Activated CD8-positive, alpha-beta memory T cell treated with anti-CD3 and anti-CD28 coated beads for 24 hours (primary cell): ENCODE results near the gene GARIN5B.
"Not testable (repeated sequence)": the region's sequence is repeated elsewhere in the genome, so short reads cannot be mapped to it uniquely, and the experiment has no call there.

Source experiments
- DNase-seq: peaks from one replicate; pipeline ENCODE4 v3.0.0-alpha.2; 2020

Gene GARIN5B

DNA sequence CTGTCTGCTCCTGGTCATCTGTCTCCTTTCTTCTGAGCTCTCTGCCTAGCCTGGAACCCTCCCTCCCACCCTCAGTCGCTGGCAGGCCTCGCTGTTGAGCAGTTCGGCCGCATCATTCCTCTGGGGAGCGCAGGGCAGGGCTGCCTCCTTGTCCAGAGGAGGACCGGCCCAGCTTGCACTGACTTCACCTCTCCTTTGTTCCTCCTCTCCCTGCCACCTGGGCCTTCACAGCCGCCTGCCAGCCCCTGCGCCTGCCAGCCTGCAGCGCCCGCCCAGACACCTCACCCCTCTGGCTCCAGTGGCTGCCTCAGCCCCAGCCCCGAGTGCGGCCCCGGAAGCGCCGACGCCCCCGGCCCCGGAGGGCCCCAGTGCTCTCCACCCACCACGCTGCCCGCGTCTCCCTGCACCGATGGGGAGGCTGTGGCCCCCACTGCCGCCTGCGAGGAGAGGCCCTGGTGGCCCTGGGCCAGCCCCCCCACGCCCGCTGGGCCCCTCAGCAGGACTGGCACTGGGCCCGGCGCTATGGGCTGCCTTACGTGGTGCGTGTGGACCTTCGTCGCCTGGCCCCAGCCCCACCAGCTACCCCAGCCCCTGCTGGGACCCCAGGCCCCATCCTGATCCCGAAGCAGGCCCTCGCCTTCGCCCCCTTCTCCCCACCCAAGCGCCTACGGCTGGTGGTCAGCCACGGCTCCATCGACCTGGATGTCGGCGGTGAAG, 16.2 kb downstream of the GARIN5B start:
- DNase-seq, result no peak

- no peak for DNase-seq
Observed at GRCh38 chr19:55345818-55346724, 17.0 kb downstream of the GARIN5B start.

GRCh38 chr19:55345101-55345817, 17.8 kb downstream of the GARIN5B start:
- DNase-seq, result no peak

- DNase-seq, result no peak
Observed at GRCh38 chr19:55344444-55344843, 18.6 kb downstream of the GARIN5B start.

- DNase-seq, result no peak
Observed at GRCh38 chr19:55341595-55342531, 21.2 kb downstream of the GARIN5B start.

DNA sequence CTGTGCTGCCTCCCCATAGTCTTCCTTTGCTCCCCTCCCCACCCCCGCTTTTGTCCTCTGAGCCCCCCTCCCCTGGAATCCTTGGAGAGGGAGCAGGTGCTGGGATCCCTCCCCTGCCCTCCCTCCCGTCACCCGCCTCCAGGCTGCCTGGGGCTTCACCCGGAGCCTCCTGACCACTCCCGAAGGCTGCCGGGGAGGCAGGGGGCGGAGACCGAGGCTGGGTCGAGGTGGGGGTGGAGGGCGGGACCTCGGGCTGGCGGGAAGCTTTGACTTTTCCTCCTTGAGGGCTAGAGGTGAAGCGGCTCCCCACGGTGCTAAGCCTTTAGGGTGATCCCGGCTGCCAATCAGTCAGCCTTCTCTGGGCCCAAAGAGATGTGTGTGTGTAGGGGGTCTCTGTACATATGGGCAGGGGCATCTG, 21.9 kb downstream of the GARIN5B start:
- peak; percentile 79 for DNase-seq

GRCh38 chr19:55340784-55341147, 22.3 kb downstream of the GARIN5B start:
- DNase-seq, result no peak

- DNase-seq, result no peak
Observed at GRCh38 chr19:55339889-55340783, 22.9 kb downstream of the GARIN5B start.

- DNase-seq, result peak; percentile 100
Observed at GRCh38 chr19:55339105-55339888, 23.8 kb downstream of the GARIN5B start, which contains the start of gene KMT5C. Gene KMT5C (plus strand): TSS chr19:55339876. CDS start chr19:55341937, 2,061 bp downstream.

GRCh38 chr19:55336101-55336500, 27.0 kb downstream of the GARIN5B start:
- DNase-seq, result no peak

DNA sequence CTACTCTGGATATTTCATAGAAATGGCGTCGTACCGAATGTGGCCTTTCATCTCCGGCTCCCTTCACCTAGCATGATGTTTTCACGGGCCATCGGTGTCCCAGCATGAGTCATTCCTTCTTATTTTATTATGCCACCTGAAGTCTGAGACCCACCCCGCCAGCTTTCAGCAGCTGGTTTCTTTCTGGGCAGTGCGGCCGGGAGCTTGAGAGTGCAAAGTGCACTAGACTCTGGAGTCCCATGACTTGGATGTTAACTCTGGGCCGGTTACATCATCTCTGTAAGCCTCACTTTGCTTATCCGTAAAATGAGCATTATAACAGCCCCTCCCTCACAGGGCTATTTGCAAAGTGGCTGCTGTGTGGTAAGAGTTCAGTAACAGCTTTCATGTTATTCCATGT, 29.2 kb downstream of the GARIN5B start:
- no peak for DNase-seq

GRCh38 chr19:55329791-55330190, 33.3 kb downstream of the GARIN5B start:
- not testable (repeated sequence) for DNase-seq

DNA sequence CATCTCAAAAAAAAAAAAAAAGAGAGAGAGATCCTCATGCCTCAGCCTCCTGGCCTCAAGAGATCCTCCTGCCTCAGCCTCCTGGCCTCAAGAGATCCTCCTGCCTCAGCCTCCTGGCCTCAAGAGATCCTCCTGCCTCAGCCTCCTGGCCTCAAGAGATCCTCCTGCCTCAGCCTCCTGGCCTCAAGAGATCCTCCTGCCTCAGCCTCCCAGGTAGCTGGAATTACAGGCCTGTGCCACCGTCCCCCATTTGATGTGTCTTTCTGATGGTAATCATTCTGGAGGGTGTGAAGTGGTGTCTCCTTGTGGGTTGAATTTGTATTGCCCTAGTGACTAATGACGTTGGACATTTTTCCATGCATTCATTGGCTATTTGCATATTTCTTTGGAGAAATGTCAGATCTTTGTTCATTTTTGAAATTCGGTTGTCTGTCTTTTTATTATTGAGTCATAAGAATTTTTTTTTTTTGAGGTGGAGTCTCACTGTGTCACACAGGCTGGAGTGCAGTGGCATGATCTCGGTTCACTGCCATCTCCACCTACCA, 34.2 kb downstream of the GARIN5B start:
- not testable (repeated sequence) for DNase-seq

DNA sequence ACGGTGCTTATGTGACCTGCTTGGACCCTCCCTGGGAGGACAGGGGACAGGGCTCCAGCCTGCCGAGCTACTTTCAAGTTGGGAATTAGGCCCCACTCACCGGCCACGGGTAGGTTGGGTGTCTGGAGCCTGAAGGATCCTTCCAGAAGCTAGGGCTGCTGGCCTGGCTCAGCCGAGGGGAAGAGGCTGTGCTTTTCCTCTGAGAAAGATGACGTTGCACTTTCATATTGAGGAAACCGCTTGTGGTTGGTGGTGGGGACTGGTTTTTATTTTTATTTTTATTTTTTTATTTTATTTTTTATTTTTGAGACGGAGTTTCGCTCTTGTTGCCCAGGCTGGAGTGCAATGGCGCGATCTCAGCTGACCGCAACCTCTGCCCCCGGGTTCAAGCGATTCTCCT, 37.9 kb downstream of the GARIN5B start, which contains the start of gene TMEM150B:
Gene TMEM150B, minus strand, starts transcription at position 170 of the 400 bp plus-strand sequence. CDS start 4,305 bp downstream, outside the sequence.
- no peak for DNase-seq

DNA sequence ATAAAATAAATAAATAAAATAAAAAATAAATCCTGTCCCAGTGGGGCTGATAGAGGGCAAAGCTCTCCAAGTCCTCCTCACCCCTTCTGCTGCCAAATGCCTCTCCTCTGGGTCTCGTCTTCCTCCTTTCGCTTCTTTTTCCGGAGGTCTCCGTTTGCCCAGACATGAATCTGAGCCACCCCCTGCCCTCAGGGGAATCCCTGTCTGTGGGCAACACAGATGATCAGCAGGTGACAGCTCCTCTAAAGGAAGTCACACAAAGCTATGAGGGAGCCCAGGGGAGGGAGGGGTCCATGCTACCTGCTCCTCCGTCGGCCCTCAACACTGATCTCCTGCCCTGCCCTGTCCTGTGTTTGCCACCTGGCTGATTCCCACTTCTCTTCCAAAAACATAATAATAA, 38.4 kb downstream of the GARIN5B start:
- no peak for DNase-seq

DNA sequence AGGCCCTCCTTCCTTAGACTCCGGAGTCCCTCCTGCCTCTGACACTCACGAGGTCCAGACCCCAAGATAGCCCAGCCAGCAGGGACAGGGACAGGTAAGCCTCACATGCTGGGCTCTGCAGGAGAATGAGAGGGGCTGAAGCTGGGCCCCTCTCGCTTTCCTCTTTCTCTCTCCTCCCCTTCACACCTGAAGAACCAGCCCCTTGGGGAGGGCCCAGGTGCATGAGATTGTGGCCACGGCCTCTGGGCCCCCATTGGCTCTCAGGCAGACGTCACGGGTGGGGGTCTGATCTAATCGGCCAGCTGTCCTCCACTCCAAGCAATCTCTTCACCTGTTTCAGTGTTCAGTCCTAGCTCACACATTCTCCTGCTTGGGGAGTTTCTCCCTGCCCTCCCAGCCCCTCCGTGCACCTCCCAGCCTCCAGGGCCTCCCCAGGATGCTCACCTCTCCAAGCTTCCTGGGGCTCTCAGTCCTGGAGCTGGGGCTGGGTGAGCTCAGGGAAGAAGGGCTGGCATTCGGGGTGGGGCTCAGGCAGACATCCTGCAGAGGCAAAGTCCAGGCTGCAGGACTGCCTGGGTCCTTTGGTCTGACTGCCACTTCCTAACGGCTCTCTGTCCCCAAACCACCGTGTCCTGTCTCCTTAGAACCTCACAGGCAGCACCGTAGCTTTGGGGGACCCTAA, 40.7 kb downstream of the GARIN5B start:
- DNase-seq, result no peak

GRCh38 chr19:55321466-55322137, 41.5 kb downstream of the GARIN5B start:
- DNase-seq, result no peak

GRCh38 chr19:55320844-55321419, 42.1 kb downstream of the GARIN5B start:
- no peak for DNase-seq
